ENCODE data around the gene SMARCE1.

DNA sequence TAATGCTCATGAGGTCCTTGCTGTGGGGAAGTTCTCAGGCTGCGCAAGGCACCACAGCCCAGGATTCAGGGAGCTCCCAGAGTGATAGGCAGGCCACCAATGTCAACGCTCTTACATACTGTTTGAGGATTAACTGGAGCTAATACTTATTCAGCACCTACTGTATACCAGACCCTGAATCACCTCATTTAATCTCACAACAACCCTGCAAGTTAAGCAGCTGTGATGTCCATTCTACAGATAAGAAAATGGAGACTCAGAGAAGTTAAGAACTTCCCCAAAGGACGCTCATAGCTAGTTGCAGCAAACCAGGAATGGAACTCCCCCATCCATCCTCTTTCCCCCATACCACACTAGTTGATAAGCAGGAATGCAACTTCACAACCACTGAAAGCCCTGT lies 56.9 kb downstream of the SMARCE1 start:
- TF ChIP-seq EZH2 (IDR thresholded peaks at IDR 0.05; ENCODE audit: borderline replicate concordance, low read length) = no peak
- TF ChIP-seq, protein P1, sequence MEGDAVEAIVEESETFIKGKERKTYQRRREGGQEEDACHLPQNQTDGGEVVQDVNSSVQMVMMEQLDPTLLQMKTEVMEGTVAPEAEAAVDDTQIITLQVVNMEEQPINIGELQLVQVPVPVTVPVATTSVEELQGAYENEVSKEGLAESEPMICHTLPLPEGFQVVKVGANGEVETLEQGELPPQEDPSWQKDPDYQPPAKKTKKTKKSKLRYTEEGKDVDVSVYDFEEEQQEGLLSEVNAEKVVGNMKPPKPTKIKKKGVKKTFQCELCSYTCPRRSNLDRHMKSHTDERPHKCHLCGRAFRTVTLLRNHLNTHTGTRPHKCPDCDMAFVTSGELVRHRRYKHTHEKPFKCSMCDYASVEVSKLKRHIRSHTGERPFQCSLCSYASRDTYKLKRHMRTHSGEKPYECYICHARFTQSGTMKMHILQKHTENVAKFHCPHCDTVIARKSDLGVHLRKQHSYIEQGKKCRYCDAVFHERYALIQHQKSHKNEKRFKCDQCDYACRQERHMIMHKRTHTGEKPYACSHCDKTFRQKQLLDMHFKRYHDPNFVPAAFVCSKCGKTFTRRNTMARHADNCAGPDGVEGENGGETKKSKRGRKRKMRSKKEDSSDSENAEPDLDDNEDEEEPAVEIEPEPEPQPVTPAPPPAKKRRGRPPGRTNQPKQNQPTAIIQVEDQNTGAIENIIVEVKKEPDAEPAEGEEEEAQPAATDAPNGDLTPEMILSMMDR (IDR thresholded peaks at IDR 0.05; ENCODE audit: low read length) = no peak

Measured in OCI-LY1 (cell line).